Activated naive CD8-positive, alpha-beta T cell (primary cell): ENCODE measurements around the gene GOLGA6L7.
A peak's percentile ranks its signal among the peaks of the same experiment; 100 is the strongest.
"Not testable (repeated sequence)": the region's sequence is repeated elsewhere in the genome, so short reads cannot be mapped to it uniquely, and the experiment has no call there.

Experiments used
- H3K27ac Mint-ChIP-seq: one replicate; pipeline ENCODE4 v1.8.0; 2021; ENCODE audit warnings: mixed read lengths
- H3K27me3 Mint-ChIP-seq: one replicate; pipeline ENCODE4 v1.8.0; 2021; ENCODE audit warnings: mixed read lengths
- H3K36me3 Mint-ChIP-seq: one replicate; pipeline ENCODE4 v1.8.0; 2021; ENCODE audit warnings: mixed read lengths
- H3K4me1 Mint-ChIP-seq: one replicate; pipeline ENCODE4 v1.8.0; 2021; ENCODE audit warnings: low read depth, mixed read lengths
- H3K4me3 Mint-ChIP-seq: one replicate; pipeline ENCODE4 v1.8.0; 2021; ENCODE audit warnings: mild to moderate bottlenecking, mixed read lengths
- H3K9me3 Mint-ChIP-seq: one replicate; pipeline ENCODE4 v1.8.0; 2021; ENCODE audit warnings: low read depth, mixed read lengths

Gene GOLGA6L7, protein sequence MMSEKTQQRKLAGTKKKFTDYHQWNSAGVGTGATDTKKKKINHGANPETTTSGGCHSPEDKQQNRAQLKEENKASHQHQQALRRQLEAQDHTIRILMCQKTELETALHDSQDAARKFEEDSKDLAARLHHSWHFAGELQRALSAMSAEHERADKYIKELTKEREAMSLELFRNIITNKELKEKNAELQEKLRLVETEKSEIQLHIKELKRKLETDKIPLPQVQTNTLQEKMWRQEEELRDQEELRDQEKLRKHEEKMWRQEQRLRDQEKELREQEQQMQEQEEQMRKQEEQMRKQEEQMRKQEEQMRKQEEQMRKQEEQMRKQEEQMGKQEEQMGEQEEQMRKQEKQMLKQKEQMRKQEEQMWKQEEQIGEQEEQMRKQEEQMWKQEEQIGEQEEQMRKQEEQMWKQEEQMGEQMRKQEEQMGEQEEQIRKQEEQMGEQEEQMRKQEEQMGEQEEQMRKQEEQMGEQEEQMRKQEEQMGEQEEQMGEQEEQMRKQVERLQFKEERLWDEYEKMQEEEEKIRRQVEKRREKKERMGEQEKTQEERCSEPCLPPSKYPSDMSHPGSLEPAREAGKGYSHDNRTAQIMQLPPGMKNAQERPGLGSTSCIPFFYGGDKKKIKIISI

DNA sequence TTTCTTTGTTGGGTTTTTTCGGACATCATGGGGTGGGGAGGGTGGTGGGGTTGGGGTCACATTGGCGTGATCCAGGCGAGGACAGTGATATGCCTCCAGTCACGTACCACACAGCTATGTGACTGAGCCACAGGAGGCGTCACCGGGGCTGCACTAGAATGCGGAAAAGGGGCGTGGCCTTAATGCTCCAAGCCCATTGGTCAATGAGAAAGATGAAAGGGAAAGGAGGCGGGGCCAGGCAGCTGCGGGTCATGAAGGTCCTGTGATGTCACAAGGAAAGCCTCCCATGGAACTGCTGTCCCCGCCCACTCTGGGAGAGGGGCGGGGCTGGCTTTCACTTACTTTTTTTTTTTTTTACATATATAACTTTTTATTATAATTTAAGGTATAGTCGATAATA lies at the start of gene GOLGA6L7:
TSS of gene GOLGA6L7 (minus strand) at position 124 of the 400 bp plus-strand sequence. CDS start at position 29, 95 bp downstream.
- not testable (repeated sequence) for H3K9me3 Mint-ChIP-seq, H3K36me3 Mint-ChIP-seq, H3K27ac Mint-ChIP-seq, H3K4me3 Mint-ChIP-seq, H3K4me1 Mint-ChIP-seq, H3K27me3 Mint-ChIP-seq

DNA sequence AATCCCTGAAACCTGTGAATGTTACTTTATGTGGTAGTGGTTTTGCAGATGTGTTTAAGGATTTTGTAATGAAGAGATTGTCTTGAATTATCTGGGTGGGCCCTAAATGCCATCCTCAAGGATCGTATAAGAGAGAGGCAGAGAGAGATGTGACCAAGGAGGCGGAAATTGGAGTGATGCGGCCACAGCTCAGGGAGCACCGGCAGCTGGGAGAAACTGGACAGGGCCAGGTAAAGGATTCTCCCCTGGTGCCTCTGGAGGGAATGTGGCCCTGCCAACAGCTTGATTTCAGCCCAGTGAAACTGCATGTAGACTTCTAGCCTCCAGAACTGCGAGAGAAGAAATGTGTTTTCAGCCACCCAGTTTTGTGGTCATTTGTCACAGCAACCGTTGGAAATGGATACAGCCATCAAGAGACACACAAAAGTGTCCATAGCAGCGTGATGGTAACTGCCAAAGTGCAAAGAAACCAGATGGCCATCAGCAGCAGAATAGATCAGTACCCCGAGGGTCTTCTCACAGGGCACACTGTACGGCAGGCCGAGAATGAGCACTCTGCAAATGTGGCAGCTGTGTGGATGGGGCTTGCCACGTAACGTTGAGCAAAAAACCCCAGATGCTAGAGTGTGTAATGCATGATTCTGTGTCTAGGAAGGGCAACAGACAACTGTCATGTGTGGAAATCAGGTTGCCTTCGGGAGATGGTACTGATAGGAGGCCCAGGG lies 49.6 kb upstream of the GOLGA6L7 start:
- Mint-ChIP-seq H3K9me3 (no peaks in the 10 kb centered on the region), H3K36me3 (no peaks in the 10 kb centered on the region), H3K4me3 (peak overlapping the region; percentile 38), H3K27ac (peak overlapping the region; percentile 55), H3K27me3 (no peaks in the 10 kb centered on the region), H3K4me1 (peaks cover 82% of the 10 kb centered on the region)

DNA sequence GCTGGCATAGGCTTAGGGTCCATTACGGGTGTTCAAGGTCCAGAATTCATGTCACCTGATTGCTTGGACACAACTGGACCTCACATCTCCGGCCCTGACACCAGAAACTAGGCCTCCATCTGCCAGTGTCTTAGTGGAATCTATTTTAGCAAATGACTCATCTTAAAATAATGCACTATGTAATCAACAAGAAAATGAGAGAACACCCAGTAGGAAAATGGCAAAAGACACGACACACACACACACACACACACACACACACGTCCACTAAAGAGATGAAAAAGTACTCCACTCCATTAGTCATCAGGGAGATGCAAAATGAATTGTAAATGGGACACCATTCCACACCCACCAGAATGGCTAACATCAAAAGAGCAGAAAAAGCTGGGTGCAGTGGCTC lies 48.5 kb upstream of the GOLGA6L7 start:
- Mint-ChIP-seq H3K27ac (peak overlapping the region; percentile 76), H3K4me3 (no peak overlapping the region), H3K4me1 (peaks cover 82% of the 10 kb centered on the region), H3K9me3 (no peaks in the 10 kb centered on the region), H3K36me3 (no peaks in the 10 kb centered on the region), H3K27me3 (no peaks in the 10 kb centered on the region)

DNA sequence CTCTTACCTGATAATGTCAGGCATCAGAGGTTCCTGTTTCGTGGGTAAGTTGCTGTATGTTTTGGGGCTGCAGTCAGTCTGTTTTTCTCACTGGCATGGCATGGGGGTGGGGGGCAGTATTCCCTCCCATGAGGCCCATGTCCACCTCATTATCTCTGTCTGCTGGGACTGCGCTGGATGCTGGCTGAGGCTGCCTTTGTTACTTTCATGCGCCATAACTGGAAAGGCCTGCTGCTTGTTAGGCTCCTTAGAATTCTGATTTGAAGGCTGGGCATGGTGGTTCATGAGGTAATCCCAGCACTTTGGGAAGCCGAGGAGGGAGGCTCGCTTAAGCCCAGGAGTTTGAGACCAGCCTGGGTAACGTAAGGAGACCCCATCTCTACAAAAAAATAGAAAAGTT lies 47.1 kb upstream of the GOLGA6L7 start:
- no peaks in the 10 kb centered on the region for H3K36me3 Mint-ChIP-seq
- H3K27me3 Mint-ChIP-seq: no peaks in the 10 kb centered on the region
- peak overlapping the region; percentile 22 for H3K27ac Mint-ChIP-seq
- H3K4me1 Mint-ChIP-seq: peaks cover 86% of the 10 kb centered on the region
- no peak overlapping the region for H3K4me3 Mint-ChIP-seq
- H3K9me3 Mint-ChIP-seq: no peaks in the 10 kb centered on the region

DNA sequence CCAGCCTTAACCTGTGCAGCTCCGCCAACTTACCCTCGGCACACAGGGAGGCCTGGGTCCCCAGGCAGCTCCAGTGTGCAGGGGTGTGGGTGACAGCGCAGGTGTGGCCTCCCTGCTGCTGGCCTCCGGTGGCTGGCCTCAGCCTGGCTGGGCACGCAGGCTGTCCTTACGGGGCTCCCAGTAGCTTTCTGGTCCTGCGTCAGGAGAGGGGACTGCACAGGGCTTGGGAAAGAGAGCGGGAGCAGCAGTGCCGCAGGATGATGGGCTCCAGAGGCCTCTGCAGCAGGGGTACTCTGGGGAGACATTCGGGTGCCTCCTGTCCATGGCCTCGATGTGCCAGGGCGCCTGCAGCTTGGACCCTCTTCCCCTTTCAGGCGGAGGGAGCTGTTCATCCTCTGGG lies 46.7 kb upstream of the GOLGA6L7 start:
- Mint-ChIP-seq H3K27me3 (no peaks in the 10 kb centered on the region), H3K27ac (no peak overlapping the region), H3K4me3 (no peak overlapping the region), H3K9me3 (no peaks in the 10 kb centered on the region), H3K36me3 (no peaks in the 10 kb centered on the region), H3K4me1 (peaks cover 86% of the 10 kb centered on the region)

DNA sequence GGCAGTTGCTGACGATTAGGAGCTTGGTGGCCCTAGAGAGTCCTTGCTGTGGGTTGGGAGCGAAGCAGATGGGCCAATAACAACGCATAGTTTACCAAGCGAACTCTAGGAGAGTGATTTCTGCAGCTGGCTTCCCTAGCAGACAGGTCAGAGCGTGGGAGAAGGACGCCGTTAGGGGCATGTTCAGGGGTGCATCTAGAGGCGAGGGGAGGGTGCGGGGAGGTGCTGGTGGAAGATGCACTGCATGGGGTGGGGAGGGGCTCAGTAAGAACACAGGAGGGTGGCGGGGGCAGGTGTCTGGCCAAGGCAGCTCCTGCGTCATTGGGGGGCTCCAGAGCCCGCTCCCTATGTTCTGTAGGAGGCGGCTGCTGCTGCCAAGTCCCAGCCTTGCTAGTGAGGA lies 46.2 kb upstream of the GOLGA6L7 start:
- Mint-ChIP-seq H3K4me1 (peaks cover 87% of the 10 kb centered on the region), H3K27ac (peak overlapping the region; percentile 73)

DNA sequence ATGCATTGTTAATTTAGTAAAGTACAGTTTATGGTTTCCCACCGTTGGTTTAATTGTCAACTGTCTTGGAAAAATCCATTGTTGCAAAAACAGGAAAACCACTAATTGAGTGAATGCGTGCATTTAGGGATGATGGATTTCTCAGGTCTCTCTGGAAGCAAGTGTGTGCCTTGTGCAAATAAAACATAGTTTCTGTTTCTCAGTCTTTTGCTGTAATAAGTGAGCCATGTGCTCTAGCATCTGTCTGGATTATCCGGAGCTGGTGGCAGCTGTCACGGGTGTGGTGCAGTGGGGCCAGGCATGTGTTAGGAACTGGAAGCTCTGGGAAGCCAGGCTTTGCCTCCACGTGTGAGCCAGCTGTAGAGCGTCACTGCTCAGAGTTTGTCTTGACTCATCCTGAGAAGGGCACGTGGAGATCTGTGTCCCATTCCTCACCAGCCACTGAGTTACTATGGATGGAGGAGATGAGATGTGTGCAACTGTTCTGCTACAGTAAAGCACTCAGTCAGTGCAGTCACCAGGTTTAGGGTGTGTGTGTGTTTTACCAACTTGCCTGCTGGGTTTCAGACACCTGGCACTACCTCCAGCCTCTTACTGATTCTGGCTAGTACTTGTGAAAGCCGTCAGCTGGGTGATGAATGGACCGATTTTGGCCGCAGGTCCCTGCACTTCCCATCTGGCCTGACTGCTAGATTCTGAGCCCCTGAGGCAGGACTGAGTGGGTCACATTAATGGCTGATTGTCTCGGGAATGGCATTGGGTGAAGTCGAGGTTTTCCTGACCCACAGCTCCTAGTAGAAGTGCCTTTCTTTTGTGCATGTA lies 44.6 kb upstream of the GOLGA6L7 start:
- Mint-ChIP-seq H3K9me3 (no peaks in the 10 kb centered on the region), H3K27me3 (no peaks in the 10 kb centered on the region), H3K4me1 (peaks cover 86% of the 10 kb centered on the region), H3K27ac (peak overlapping the region; percentile 76), H3K36me3 (no peaks in the 10 kb centered on the region), H3K4me3 (peak overlapping the region; percentile 4)

More for the DNA sequence above, 46.2 kb upstream of the GOLGA6L7 start:
- Mint-ChIP-seq H3K27me3 (no peaks in the 10 kb centered on the region), H3K9me3 (no peaks in the 10 kb centered on the region), H3K4me3 (no peak overlapping the region), H3K36me3 (no peaks in the 10 kb centered on the region)

DNA sequence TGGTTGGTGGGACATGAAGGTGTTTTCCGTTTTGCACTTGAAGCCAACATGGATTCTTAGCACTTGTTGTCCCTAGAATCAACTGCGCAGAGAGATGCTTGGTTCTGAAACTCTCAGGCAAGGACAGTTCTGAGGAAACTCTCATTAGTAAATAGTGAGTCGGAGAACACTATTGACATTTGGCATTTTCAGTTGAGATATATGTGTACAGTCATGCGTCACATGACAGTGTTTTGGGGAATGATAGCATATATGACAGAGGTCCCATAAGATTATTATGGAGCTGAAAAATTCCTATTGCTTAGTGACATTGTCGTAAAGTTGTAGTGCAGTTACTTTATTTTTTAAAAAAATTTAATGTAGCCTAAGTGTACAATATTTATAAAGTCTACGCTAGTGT lies 43.1 kb upstream of the GOLGA6L7 start:
- H3K4me1 Mint-ChIP-seq: peaks cover 84% of the 10 kb centered on the region
- H3K36me3 Mint-ChIP-seq: no peaks in the 10 kb centered on the region
- peak overlapping the region; percentile 97 for H3K27ac Mint-ChIP-seq
- H3K27me3 Mint-ChIP-seq: no peaks in the 10 kb centered on the region
- no peaks in the 10 kb centered on the region for H3K9me3 Mint-ChIP-seq
- peak overlapping the region; percentile 68 for H3K4me3 Mint-ChIP-seq

DNA sequence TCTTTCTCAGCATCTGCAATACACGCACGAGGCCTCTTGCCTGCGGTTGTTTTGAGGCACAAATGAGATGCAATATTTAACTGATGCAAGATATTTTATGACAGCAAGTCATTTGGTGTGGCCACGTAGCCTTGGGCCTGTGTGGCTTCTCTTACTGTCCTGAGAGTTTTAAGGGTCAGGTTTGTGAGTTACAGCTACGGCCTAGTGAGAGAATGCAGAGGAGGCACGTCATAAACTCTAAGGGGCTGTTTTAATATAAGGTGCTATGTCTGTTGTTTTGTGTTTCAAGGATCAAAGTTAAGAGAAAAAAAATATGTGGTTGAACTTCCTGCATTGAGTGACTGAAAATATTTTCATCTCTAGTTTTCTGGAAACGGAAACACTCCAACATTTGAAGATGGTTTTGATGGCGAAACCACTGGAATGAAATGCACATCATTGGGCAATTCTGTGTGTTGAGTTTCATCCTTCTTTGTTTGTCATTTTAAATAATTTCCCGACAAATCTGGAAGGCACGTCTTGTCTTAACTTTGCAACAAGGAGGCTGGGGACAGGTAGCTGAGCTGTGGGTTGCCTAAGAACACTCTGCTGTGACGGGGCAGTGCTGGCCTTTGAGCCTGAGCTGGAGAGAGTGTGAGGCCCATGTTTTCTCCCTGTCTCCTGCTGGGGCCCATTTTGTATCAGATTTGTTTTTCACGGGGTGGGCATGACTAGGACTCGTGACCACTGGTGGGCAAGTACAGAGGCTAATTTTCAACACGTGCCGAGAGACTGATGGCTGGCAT lies 42.5 kb upstream of the GOLGA6L7 start:
- no peaks in the 10 kb centered on the region for H3K9me3 Mint-ChIP-seq

DNA sequence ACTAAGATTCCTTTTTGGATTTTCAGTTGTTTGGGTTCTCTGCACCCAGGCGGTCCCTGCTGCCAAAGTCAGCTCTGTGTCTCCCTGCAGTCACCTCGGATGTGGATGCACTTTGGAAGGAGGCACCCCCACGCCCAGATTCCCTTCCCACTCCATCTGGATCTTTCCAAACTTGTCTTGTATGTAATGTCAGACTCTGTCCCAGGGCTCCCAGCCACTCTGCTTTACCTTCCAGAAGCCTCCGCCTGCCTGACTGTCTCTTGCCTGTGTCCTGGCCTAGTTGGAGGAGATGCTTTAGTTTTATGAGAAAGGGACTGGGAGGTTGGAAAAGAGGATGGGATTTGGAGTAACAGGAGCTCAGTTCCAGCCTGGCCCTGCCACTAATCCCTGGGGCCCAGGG lies 41.8 kb upstream of the GOLGA6L7 start:
- not testable (repeated sequence) for H3K27me3 Mint-ChIP-seq, H3K9me3 Mint-ChIP-seq, H3K36me3 Mint-ChIP-seq
- peak overlapping the region; percentile 68 for H3K4me3 Mint-ChIP-seq
- H3K27ac Mint-ChIP-seq: peak overlapping the region; percentile 97
- H3K4me1 Mint-ChIP-seq: peaks cover 76% of the 10 kb centered on the region

More for the DNA sequence above, 42.5 kb upstream of the GOLGA6L7 start:
- H3K36me3 Mint-ChIP-seq: no peaks in the 10 kb centered on the region
- peak overlapping the region; percentile 68 for H3K4me3 Mint-ChIP-seq
- H3K27me3 Mint-ChIP-seq: no peaks in the 10 kb centered on the region
- H3K4me1 Mint-ChIP-seq: peaks cover 82% of the 10 kb centered on the region
- peak overlapping the region; percentile 97 for H3K27ac Mint-ChIP-seq

DNA sequence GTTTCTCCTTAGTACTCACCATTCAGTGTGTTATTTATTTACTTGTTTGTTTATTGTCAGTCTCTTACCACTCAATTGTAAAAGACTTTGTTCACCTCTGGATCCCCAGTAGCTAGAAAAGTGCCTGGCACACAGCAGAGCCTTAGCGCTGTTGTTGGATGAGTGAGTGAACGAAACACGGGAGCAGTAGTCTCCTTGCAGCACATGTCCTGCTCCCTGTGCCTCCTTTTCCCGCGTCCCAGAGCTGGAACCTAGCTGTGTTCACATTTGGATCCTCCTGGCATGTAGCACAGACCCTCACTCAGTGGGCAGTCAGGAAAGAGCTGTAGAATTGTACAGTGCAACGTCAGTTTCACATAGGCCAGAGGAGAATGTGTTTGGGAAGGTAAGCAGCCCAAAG lies 41.4 kb upstream of the GOLGA6L7 start:
- not testable (repeated sequence) for H3K36me3 Mint-ChIP-seq, H3K27me3 Mint-ChIP-seq, H3K9me3 Mint-ChIP-seq
- peak overlapping the region; percentile 68 for H3K4me3 Mint-ChIP-seq
- peaks cover 77% of the 10 kb centered on the region for H3K4me1 Mint-ChIP-seq
- H3K27ac Mint-ChIP-seq: peak overlapping the region; percentile 97

DNA sequence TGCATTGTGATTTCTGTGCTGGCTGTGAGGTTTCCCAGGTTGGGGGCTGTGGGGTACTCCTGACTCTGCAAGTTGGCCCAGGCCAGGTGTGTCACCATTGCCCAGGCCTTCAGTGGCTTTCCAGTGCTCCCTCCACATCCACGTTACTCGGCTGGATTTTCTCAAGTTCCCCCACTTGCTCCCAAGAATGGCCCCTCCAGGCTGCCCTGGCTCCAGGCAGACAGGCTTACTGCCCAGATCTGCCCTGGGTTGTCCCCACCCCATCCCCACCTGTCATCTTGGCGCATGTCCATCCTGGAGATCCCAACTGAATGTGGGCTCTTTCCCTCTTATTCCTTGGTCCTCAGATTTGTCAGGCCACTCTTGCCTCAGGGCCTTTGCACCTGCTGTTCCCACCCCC lies 40.9 kb upstream of the GOLGA6L7 start:
- Mint-ChIP-seq H3K27me3 (no peaks in the 10 kb centered on the region), H3K36me3 (no peaks in the 10 kb centered on the region), H3K9me3 (no peaks in the 10 kb centered on the region), H3K4me3 (peak overlapping the region; percentile 68), H3K4me1 (peaks cover 75% of the 10 kb centered on the region), H3K27ac (peak overlapping the region; percentile 97)

DNA sequence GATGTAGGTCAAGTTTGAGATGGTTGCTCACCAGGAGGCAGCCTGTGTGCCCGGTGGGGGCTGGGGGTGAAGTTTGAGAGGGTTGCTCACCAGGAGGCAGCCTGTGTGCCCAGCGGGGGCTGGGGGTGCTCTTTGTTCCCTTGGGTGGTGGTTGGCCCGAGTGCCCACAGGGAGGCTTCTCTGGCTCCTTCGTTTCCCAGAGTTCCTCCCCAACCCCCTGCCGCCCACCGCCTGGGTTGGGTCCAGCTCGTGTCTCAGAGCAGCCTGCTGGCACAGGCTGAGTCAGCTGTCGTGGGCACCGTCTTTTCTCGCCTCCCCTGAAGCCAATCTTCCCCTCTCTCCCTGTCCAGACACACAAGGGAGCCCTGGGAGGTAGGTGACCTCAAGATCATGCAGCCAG lies 40.5 kb upstream of the GOLGA6L7 start:
- Mint-ChIP-seq H3K27ac (peak overlapping the region; percentile 97), H3K9me3 (no peaks in the 10 kb centered on the region), H3K4me3 (peak overlapping the region; percentile 88), H3K27me3 (no peaks in the 10 kb centered on the region), H3K36me3 (no peaks in the 10 kb centered on the region), H3K4me1 (peaks cover 70% of the 10 kb centered on the region)

DNA sequence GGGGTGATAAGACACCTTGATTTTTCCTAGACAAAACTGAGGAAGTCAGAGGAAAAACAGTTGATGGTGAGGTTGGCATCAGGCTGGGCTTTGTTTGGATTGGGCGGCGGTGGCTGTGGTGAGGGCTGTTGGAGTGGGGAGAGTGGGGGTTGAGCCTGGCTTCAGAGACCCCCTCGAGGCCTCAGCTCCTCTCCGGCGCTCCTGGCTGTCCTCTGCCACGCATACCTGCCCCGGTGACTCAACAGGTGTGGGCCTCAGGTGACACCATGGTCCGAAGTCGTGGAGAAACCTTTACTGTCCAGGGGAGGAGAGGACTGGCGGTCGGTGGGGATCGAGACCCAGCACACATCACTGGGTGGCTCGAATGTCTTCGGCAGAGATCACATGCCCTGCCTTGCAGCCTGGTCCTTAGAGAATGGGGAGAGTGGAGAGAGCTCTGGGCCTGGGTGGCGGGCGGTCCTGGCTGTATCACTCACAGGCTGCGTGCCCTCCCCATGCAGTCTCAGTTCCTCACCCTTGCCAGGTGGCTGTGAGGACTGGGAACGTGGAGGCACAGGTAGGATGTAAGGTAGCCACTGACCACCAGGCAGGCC lies 40.0 kb upstream of the GOLGA6L7 start:
- H3K36me3 Mint-ChIP-seq: no peaks in the 10 kb centered on the region
- H3K9me3 Mint-ChIP-seq: no peaks in the 10 kb centered on the region
- peak overlapping the region; percentile 88 for H3K4me3 Mint-ChIP-seq
- H3K27ac Mint-ChIP-seq: peak overlapping the region; percentile 84
- peaks cover 65% of the 10 kb centered on the region for H3K4me1 Mint-ChIP-seq
- H3K27me3 Mint-ChIP-seq: no peaks in the 10 kb centered on the region
